Activated T-helper 17 cell treated with anti-CD3 and anti-CD28 coated beads, Interleukin-2, amount 50 U/mL, for 72 hours (primary cell): ENCODE measurements around the gene AFF1. TPM values are rescaled to one million over a fixed set of nuclear protein-coding genes. Genes with fewer than 3 reads are reported as not detected.

Experiments used
- ATAC-seq: fragments of 150-1000 bp; cut with Tn5 transposase; replicated peaks from 2 replicates; pipeline ENCODE4 v1.10.0; 2021; ENCODE audit warnings: mild to moderate bottlenecking, moderate library complexity
- H3K27ac Mint-ChIP-seq: one replicate; pipeline ENCODE4 v1.8.0; 2022; ENCODE audit warnings: mixed read lengths
- H3K27me3 Mint-ChIP-seq: one replicate; pipeline ENCODE4 v1.8.0; 2022; ENCODE audit warnings: mixed read lengths
- H3K36me3 Mint-ChIP-seq: one replicate; pipeline ENCODE4 v1.8.0; 2022; ENCODE audit warnings: low read depth, mild to moderate bottlenecking, mixed read lengths
- H3K4me1 Mint-ChIP-seq: one replicate; pipeline ENCODE4 v1.8.0; 2022; ENCODE audit warnings: mixed read lengths
- H3K4me3 Mint-ChIP-seq: one replicate; pipeline ENCODE4 v1.8.0; 2022; ENCODE audit warnings: mild to moderate bottlenecking, mixed read lengths
- H3K9me3 Mint-ChIP-seq: one replicate; pipeline ENCODE4 v1.8.0; 2022; ENCODE audit warnings: mixed read lengths
- total RNA-seq, 2 donors: library from RNA; stranded (reverse); gene quantifications; one replicate each; pipeline ENCODE4 v1.2.3, GENCODE V29; 2022

The AFF1 gene
- total RNA-seq, 2 donors from 2014 or later = 64.2 to 80.5 TPM

DNA sequence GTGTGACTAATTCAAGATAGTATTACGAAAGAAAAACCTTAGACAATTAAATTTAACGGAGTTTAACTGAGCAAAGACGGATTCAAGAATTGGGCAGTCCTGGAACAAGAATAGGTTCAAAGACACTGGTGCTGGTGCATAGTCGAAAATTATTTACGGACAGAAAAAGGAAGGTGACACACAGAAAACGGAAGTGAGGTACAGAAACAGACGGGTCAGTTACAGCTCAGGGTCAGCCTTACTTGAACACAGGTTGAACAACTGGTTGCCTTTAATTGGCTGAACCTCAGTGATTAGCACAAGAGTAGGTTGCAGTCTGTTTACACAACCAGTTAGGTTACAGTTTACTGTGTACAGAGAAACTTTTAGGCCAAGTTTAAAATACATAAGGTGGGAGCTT, 254.1 kb downstream of the AFF1 start:
- no peaks in the 10 kb centered on the region for H3K9me3 Mint-ChIP-seq
- ATAC-seq = no peak
- no peaks in the 10 kb centered on the region for H3K4me1 Mint-ChIP-seq
- no peaks in the 10 kb centered on the region for H3K27me3 Mint-ChIP-seq
- no peak overlapping the region for H3K27ac Mint-ChIP-seq
- H3K4me3 Mint-ChIP-seq = no peak overlapping the region
- H3K36me3 Mint-ChIP-seq = no peaks in the 10 kb centered on the region

Other genes with a start within 250 kb of the AFF1 start
- gene SLC10A6, start 85.6 kb upstream of the AFF1 start, total RNA-seq = not detected
- gene C4orf36, start 42.6 kb upstream of the AFF1 start, total RNA-seq = not detected